Heart left ventricle (tissue), 16 donors: ENCODE data around the gene POLD4. TPM values are rescaled to one million over a fixed set of nuclear protein-coding genes. Genes with fewer than 3 reads are reported as not detected.

Experiments
- ATAC-seq, 4 donors: fragments of 200-7000 bp; cut with Tn5 transposase; one replicate each; pipeline ENCODE4 v1.9.1; 2020 to 2022; ENCODE audit warnings: moderate library complexity in 4 of 4, mild to moderate bottlenecking in 3 of 4, moderate number of reproducible peaks in 1 of 4
- DNase-seq, 5 donors: peaks; one replicate each; pipeline ENCODE4 v3.0.0-alpha.2; 2020
- H3K27ac ChIP-seq, 12 donors: fragments of 200-600 bp; sonication (generic) in 4 of 12; one replicate each; pipeline versions ENCODE4 v1.5.0 to v1.8.0; 2016 to 2022; ENCODE audit warnings: mild to moderate bottlenecking in 2 of 12
- H3K27me3 ChIP-seq, 9 donors: fragments of 200-600 bp; sonication (generic) in 2 of 9; one replicate each; pipeline versions ENCODE4 v1.5.1 to v1.8.0; 2016 to 2022; ENCODE audit warnings: mild to moderate bottlenecking in 3 of 9
- H3K36me3 ChIP-seq, 9 donors: fragments of 200-600 bp; sonication (generic) in 2 of 9; one replicate each; pipeline versions ENCODE4 v1.5.0 to v1.8.0; 2018 to 2022; ENCODE audit warnings: mild to moderate bottlenecking in 2 of 9
- H3K4me1 ChIP-seq, 12 donors: fragments of 200-600 bp; sonication (generic) in 4 of 12; one replicate each; pipeline versions ENCODE4 v1.5.0 to v1.8.0; 2016 to 2022; ENCODE audit warnings: mild to moderate bottlenecking in 3 of 12
- H3K4me3 ChIP-seq, 12 donors: fragments of 200-600 bp; sonication (generic) in 4 of 12; one replicate each; pipeline versions ENCODE4 v1.5.0 to v1.8.0; 2017 to 2022; ENCODE audit warnings: mild to moderate bottlenecking in 9 of 12, moderate library complexity in 4 of 12
- H3K9me3 ChIP-seq, 12 donors: fragments of 200-600 bp; sonication (generic) in 4 of 12; one replicate each; pipeline versions ENCODE4 v1.5.0 to v1.8.0; 2016 to 2022; ENCODE audit warnings: mild to moderate bottlenecking in 1 of 12
- CTCF ChIP-seq, 12 donors: fragments of 200-600 bp; sonication (generic) in 4 of 12; IDR thresholded peaks; one replicate each; pipeline versions ENCODE4 v1.5.0 to v1.8.0; 2018 to 2022; ENCODE audit warnings: antibody characterized with exemption in 12 of 12, mild to moderate bottlenecking in 5 of 12
- POLR2A ChIP-seq, 2 donors: fragments of 450-650 bp; IDR thresholded peaks; one replicate each; pipeline ENCODE4 v1.6.1; 2017; ENCODE audit warnings: antibody characterized with exemption in 2 of 2, mild to moderate bottlenecking in 2 of 2, moderate library complexity in 2 of 2
- WGBS, 4 donors: extraction: QIAGEN DNeasy Blood & Tissue Kit in 2 of 4; methylation state at CpG; one replicate each; pipeline versions ENCODE4 v1.1.5 to v1.1.7; 2013 to 2018; 5-methylcytosine and 5-hydroxymethylcytosine counted together
- intact Hi-C, 10 donors: fragments of 100-400 bp; cut with DNase I; formaldehyde crosslinking; loops; one replicate each; pipeline versions ENCODE4 v1.11.1 to v1.14.2; 2022
- polyA plus RNA-seq, 2 donors: library from polyadenylated mRNA; stranded (reverse); fragments of 200-250 nt; gene quantifications; one replicate each; pipeline ENCODE4 v1.2.3, GENCODE V29; 2013
- total RNA-seq, 9 donors: library from RNA; depleted of rRNA in 2 of 9; stranded (reverse); fragments of >200 nt in 2 of 9; fragmentation: NEBNext Ultra II Directional in 3 of 9; extraction: Animal tissue kit (Norgen Biotek cat#: 25700) in 3 of 9; gene quantifications; one replicate each; pipeline versions ENCODE4 v1.1.0 to v1.2.4, GENCODE V29; 2016 to 2023
- donor health status: ischemic (EF 13 %, LVEDD 7.1; RV severe dilation, severe dysfunction).
- donor health status: healthy with polysubstance abuse.
- donor health status: DM: no; HTN: yes; CAD: no.
- donor health status: DM: no; HTN: no; CAD: no.
- donor health status: ischemic (EF 25% LVEDD 6.9; RV normal size, moderate dysfunction).
- donor health status: ischemic (EF 25% LVEDD 5.7; RV mildly dilated, moderate dysfunction).
- donor health status: healthy.
- donor health status: DM: yes; HTN: yes; CAD: no.
- donor health status: ischemic (EF 35%, LVEDD 5.7; RV mildly dilated, moderate dysfunction).
- donor health status: nonischemic (EF 11% LVEDD 7.7; RV severe dilation, severe dysfunction).
- donor health status: DM: yes; HTN: yes; CAD: no.
- donor health status: PGD.
- donor health status: ischemic (EF 29% LVEDD 5.4; RV normal size, mild dysfunction).
- donor health status: nonischemic (EF 23%, LVEDD 6.1; RV moderate dilation, normal function).

Gene POLD4
- total and polyA plus RNA-seq, 11 donors = 36.0 to 164 (median 59.1) TPM

GRCh38 chr11:67356864-67357561, 3.7 kb upstream of the POLD4 start:
- Histone ChIP-seq H3K27ac (peak overlapping the region in 11 of 12 donors; percentile 35 to 100 (median 99)), H3K4me1 (peaks cover 6 to 55% (median 45%) of the 10 kb centered on the region in 12 donors), H3K9me3 (no peaks in the 10 kb centered on the region), H3K36me3 (no peaks in the 10 kb centered on the region), H3K4me3 (no peak overlapping the region), H3K27me3 (no peaks in the 10 kb centered on the region)
- ATAC-seq (no peak), DNase-seq (peak in 4 of 5 donors; percentile 61 to 70 (median 65))
- intact Hi-C loops = loop anchor here in 9 of 10 donors (1.0 to 2.0 kb wide), 6 partner anchors 16 to 150 kb away; partner anchors contain the start of gene CLCF1 (in 1 of the 9)
- 34 to 40% (median 37%) methylated on average over 3 of the region's 3 CpGs for whole genome bisulfite sequencing, 4 donors
- no peak for TF ChIP-seq POLR2A (IDR thresholded peaks at IDR 0.05)
- peak; percentile 80 to 95 (median 90) for TF ChIP-seq CTCF (IDR thresholded peaks at IDR 0.05)

DNA sequence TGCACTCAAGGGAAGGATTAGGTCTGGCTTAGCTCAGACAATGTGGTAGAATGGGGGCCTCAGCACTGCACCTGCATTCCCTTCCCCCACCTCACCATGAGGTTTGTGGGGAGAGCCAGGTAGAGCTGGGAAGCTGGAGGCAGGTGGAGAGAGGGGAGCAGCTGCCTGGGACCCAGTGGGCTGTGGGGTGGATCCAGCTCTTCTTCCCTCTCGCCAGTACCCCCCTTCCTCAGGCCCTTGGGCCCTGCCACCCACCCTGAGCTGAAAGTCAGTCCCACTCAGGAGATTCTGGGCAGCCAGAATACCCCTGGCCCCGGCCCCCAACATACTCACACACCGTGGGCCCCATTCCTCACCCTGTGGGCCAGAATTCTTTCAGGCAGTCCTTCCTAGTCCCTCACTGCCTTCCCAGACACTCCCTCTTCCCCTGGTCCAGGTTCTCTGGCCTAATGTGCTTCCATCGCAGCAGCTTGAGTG, 3.1 kb upstream of the POLD4 start:
- ATAC-seq = no peak
- TF ChIP-seq POLR2A (IDR thresholded peaks at IDR 0.05) (no peak), CTCF (IDR thresholded peaks at IDR 0.05) (no peak)
- Histone ChIP-seq H3K27ac (peak overlapping the region in 11 of 12 donors; percentile 35 to 100 (median 99)), H3K4me3 (no peak overlapping the region), H3K27me3 (no peaks in the 10 kb centered on the region), H3K4me1 (peaks cover 7 to 61% (median 51%) of the 10 kb centered on the region in 12 donors), H3K36me3 (no peaks in the 10 kb centered on the region), H3K9me3 (no peaks in the 10 kb centered on the region)
- intact Hi-C loops = loop anchor here in 5 of 10 donors (1.0 to 2.0 kb wide), 5 partner anchors 16 to 150 kb away; partner anchors contain the start of gene CLCF1 (in 1 of the 5)
- DNase-seq = no peak
- WGBS, 4 donors = 38 to 55% (median 48%) methylated on average over 3 to 4 of the region's 4 CpGs

DNA sequence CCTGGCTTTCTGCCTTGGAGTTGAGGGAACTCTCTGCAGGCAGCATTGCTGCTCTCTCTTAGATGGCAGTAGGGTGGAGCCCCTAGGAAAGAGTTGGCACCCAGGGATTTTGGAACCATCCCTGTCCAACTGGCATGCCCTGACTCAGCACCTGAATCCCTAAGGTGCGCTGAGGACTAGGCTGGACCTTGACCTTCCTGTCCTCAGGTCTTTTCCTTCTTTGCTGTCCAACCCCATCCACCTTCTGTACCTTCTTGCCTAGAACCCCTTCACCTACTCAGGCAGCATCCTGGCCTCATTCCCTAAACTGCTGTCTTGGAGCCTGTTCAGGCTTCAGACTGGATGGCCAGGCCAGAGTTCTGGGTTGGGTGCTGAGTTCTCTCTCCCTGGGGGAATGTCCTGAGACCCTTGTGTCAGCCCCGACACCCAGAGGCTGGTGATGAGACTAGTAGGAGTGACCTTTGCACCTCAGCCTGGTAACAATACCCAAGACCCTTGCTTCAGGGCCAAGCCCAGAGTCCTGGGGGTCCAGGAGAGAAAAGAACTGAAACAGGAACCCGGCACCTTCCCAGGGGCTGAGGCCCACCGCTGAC, 2.5 kb upstream of the POLD4 start:
- Histone ChIP-seq H3K9me3 (no peaks in the 10 kb centered on the region), H3K36me3 (no peaks in the 10 kb centered on the region), H3K4me3 (no peak overlapping the region), H3K27ac (peak overlapping the region; percentile 44 to 100 (median 99)), H3K27me3 (no peaks in the 10 kb centered on the region), H3K4me1 (peaks cover 8 to 67% (median 57%) of the 10 kb centered on the region in 12 donors)
- DNase-seq (no peak), ATAC-seq (no peak)
- TF ChIP-seq CTCF (IDR thresholded peaks at IDR 0.05) (no peak), POLR2A (IDR thresholded peaks at IDR 0.05) (no peak)
- intact Hi-C loops = loop anchor here in 7 of 10 donors (1.0 to 2.0 kb wide), 5 partner anchors 17 to 151 kb away; partner anchors contain the start of gene CLCF1 (in 1 of the 7)
- WGBS, 4 donors = 76 to 94% (median 86%) methylated on average over 3 to 4 of the region's 4 CpGs
